Nephron progenitor cell (in vitro differentiated cells): ENCODE data around the gene OSBPL2.

Source experiments
- DNase-seq: peaks from one replicate; pipeline ENCODE4 v3.0.0; 2021
- H3K27ac Mint-ChIP-seq: 2 replicates; pipeline ENCODE4 v1.8.0; 2021; ENCODE audit warnings: mild to moderate bottlenecking, moderate library complexity, mixed read lengths
- H3K27me3 Mint-ChIP-seq: 2 replicates; pipeline ENCODE4 v1.8.0; 2021; ENCODE audit warnings: mild to moderate bottlenecking, low read depth, mixed read lengths; ENCODE audit not compliant: poor library complexity
- H3K36me3 Mint-ChIP-seq: 2 replicates; pipeline ENCODE4 v1.8.0; 2021; ENCODE audit warnings: low read depth, mixed read lengths
- H3K4me1 Mint-ChIP-seq: 2 replicates; pipeline ENCODE4 v1.8.0; 2021; ENCODE audit warnings: mixed read lengths
- H3K4me3 Mint-ChIP-seq: 2 replicates; pipeline ENCODE4 v1.8.0; 2021; ENCODE audit warnings: mild to moderate bottlenecking, moderate library complexity, mixed read lengths
- H3K9me3 Mint-ChIP-seq: 2 replicates; pipeline ENCODE4 v1.8.0; 2021; ENCODE audit warnings: mild to moderate bottlenecking, moderate library complexity, mixed read lengths
- TF ChIP-seq, protein P1 (sequence below): fragments of 200-600 bp; sonication (generic); IDR thresholded peaks from 2 replicates; pipeline ENCODE4 v1.5.0; 2021; ENCODE audit warnings: antibody characterized with exemption

The OSBPL2 gene

DNA sequence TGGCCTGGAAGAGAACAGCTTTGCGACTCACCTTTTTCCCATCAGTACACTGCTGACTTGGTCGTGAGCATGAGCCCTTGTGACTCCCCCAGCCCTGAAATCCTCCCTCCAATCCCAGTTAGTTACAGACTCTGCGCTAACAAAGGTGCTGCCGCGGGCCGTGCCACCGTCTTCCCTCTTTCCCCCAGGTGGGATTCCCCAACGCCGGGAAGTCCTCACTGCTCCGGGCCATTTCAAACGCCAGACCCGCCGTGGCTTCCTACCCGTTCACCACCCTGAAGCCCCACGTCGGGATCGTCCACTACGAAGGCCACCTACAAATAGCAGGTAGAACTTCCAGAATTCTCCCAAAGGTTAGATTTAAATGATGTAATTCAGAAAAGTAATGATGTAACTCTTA lies 39.4 kb upstream of the OSBPL2 start:
- H3K9me3 Mint-ChIP-seq = no peaks in the 10 kb centered on the region
- H3K36me3 Mint-ChIP-seq = peaks cover 54% of the 10 kb centered on the region
- TF ChIP-seq, protein P1, sequence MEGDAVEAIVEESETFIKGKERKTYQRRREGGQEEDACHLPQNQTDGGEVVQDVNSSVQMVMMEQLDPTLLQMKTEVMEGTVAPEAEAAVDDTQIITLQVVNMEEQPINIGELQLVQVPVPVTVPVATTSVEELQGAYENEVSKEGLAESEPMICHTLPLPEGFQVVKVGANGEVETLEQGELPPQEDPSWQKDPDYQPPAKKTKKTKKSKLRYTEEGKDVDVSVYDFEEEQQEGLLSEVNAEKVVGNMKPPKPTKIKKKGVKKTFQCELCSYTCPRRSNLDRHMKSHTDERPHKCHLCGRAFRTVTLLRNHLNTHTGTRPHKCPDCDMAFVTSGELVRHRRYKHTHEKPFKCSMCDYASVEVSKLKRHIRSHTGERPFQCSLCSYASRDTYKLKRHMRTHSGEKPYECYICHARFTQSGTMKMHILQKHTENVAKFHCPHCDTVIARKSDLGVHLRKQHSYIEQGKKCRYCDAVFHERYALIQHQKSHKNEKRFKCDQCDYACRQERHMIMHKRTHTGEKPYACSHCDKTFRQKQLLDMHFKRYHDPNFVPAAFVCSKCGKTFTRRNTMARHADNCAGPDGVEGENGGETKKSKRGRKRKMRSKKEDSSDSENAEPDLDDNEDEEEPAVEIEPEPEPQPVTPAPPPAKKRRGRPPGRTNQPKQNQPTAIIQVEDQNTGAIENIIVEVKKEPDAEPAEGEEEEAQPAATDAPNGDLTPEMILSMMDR = no peak
- no peak overlapping the region for H3K27ac Mint-ChIP-seq
- no peaks in the 10 kb centered on the region for H3K27me3 Mint-ChIP-seq
- no peak overlapping the region for H3K4me3 Mint-ChIP-seq
- H3K4me1 Mint-ChIP-seq = peaks cover 14% of the 10 kb centered on the region
- DNase-seq = no peak

DNA sequence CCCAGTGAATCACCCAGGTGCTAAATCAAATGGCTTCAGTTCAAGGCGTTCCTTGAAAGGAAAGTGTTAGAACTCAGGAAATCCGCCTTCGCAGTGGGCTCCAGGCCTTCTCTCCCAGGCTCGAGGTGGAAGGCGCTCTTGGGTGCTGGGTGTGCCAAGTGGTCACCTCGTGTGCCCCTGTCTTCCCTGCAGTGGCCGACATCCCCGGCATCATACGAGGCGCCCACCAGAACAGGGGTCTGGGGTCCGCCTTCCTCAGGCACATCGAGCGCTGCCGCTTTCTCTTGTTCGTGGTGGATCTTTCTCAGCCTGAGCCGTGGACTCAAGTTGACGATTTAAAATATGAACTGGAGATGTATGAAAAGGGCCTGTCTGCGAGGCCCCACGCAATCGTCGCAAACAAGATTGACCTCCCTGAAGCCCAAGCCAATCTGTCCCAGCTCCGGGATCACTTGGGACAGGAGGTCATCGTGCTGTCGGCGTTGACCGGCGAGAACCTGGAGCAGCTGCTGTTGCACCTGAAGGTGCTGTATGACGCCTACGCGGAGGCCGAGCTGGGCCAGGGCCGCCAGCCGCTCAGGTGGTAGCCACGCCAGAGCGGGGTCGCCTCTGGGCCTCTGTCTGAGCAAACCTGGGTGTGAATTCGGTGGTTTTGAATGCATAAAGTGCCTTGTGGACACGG lies 37.7 kb upstream of the OSBPL2 start:
- H3K4me3 Mint-ChIP-seq = no peak overlapping the region
- H3K27ac Mint-ChIP-seq = no peak overlapping the region
- no peak for DNase-seq
- peaks cover 49% of the 10 kb centered on the region for H3K36me3 Mint-ChIP-seq
- H3K4me1 Mint-ChIP-seq = peaks cover 14% of the 10 kb centered on the region
- H3K9me3 Mint-ChIP-seq = no peaks in the 10 kb centered on the region
- H3K27me3 Mint-ChIP-seq = peaks cover 3% of the 10 kb centered on the region
- TF ChIP-seq, protein P1 = no peak

DNA sequence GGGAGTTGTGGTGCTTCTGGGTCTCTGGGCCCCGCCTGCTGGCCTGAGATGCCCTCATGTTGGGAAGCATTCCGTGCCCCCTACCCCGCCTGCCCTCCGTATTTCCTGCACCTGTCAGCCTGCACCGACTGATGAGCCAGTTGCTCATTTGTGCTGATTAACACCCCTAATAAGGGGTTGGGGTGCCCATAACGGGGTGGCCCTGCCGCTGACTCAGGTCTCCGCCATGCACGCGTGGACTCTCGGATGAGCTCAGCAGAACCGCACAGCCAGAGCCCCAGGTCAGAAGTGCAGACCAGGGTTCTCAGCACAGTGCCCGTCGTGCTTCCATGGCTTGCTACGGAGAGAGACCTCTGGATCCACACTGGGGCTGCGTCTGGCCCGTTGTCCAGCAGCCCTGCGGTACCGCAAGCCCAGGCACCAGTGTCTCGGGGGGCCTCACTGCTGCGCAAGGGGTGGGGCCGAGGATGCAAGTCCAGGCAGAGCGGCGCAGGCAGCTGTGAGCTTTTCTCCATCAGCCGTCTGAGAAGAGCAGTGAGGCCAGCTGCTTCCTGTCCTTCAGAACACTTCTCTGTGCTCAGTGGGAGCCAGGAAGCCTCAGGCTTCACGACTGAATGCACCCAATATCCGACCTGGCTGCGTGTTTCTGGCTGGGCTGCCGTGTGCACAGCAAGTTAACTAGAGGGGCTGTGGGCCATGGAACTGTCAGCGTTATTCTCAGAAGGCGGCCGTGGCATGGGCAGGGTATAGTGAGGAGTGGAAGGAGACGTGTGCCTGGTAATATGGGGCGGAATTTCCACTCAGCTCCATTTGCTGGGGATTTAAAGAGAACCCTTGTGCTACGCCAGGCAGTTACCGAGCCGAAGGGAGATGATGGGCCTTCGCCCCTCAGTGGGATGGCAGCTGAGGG lies 36.9 kb upstream of the OSBPL2 start:
- H3K36me3 Mint-ChIP-seq = peaks cover 47% of the 10 kb centered on the region
- H3K4me3 Mint-ChIP-seq = no peak overlapping the region
- no peaks in the 10 kb centered on the region for H3K9me3 Mint-ChIP-seq
- no peak for DNase-seq
- TF ChIP-seq, protein P1 = no peak
- H3K27me3 Mint-ChIP-seq = peaks cover 3% of the 10 kb centered on the region
- peaks cover 14% of the 10 kb centered on the region for H3K4me1 Mint-ChIP-seq
- no peak overlapping the region for H3K27ac Mint-ChIP-seq

DNA sequence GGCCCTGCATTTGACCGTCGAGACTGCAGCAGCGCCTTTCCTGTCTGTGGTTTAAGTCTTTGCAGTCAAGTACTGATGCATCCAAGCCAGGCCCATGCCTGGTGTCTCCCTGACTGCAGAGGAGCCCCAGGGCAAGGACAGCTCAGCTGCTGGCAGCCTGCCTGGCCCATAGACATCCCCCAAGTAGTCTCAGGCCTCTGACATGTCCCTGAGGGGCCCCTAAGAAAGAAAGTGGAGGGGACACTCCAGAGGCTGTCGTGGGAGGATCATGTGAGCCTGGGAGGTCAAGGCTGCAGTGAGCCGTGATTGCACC lies 36.3 kb upstream of the OSBPL2 start:
- Mint-ChIP-seq H3K36me3 (peaks cover 47% of the 10 kb centered on the region), H3K27me3 (peaks cover 3% of the 10 kb centered on the region), H3K4me3 (no peak overlapping the region), H3K4me1 (peaks cover 14% of the 10 kb centered on the region), H3K27ac (no peak overlapping the region), H3K9me3 (no peaks in the 10 kb centered on the region)
- DNase-seq = no peak
- TF ChIP-seq, protein P1 = no peak

DNA sequence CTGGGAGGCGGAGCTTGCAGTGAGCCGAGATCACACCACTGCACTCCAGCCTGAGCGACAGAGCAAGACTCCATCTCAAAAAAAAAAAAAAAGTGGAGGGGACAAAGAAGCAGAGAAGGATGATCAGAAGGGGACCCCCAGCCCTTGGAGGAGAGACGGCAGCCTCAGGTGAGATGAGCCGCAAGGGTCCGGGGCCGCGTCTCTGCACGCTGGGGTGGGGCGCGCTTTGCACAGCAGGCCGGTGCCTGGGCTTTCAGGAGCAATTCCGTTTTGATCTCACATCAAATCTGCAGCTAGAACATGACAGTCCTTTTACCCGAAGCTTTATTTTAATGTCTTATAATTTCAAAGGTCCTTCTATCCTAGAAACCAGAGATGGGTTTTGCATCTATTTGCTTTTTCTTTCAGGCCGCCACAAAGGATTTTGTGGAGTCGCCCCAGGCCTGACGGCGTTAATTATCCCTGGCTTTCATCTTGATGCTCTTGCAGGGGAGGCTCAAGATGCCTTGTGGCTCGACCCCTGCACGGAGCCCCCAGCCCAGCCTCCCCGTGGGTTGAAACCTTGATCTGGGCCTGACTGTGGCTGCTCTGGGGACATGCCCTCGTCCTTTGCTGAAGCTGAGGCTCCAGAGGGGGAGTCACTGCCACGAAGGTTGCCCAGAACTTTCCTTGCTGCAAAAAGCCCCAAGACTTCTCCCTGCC lies 35.5 kb upstream of the OSBPL2 start:
- peaks cover 3% of the 10 kb centered on the region for H3K27me3 Mint-ChIP-seq
- H3K9me3 Mint-ChIP-seq = no peaks in the 10 kb centered on the region
- H3K4me1 Mint-ChIP-seq = peaks cover 14% of the 10 kb centered on the region
- H3K36me3 Mint-ChIP-seq = peaks cover 47% of the 10 kb centered on the region
- TF ChIP-seq, protein P1 = no peak
- H3K27ac Mint-ChIP-seq = peak overlapping the region; percentile 19
- no peak for DNase-seq
- H3K4me3 Mint-ChIP-seq = no peak overlapping the region
